Measurements from ENCODE around the gene ZBTB20.

The ZBTB20 gene

DNA sequence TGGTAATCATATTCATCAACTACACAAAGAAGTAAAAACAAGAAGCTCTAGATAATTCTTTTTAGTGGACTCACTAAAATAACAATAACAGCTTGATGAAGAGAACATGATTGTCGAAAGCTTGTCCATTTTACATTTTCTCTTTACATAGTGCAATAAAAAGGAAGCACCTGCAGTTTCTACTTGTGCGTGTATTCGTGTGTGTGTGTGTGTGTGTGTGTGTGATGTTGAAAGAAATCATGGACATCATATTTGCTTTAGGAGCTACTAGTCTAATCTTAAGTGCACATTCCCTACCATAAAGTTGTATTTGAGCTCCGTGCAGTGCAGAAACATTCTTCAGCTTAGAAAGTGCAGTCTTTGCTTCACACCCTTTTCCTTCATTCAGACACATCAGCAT, 288.8 kb downstream of the ZBTB20 start:
- DNase-seq (ENCODE audit: extremely low read depth, low read depth) = no peak
- H3K4me3 ChIP-seq (replicated peaks; ENCODE audit: low read depth, low read length) = no peak overlapping the region
- TF ChIP-seq, protein P1, sequence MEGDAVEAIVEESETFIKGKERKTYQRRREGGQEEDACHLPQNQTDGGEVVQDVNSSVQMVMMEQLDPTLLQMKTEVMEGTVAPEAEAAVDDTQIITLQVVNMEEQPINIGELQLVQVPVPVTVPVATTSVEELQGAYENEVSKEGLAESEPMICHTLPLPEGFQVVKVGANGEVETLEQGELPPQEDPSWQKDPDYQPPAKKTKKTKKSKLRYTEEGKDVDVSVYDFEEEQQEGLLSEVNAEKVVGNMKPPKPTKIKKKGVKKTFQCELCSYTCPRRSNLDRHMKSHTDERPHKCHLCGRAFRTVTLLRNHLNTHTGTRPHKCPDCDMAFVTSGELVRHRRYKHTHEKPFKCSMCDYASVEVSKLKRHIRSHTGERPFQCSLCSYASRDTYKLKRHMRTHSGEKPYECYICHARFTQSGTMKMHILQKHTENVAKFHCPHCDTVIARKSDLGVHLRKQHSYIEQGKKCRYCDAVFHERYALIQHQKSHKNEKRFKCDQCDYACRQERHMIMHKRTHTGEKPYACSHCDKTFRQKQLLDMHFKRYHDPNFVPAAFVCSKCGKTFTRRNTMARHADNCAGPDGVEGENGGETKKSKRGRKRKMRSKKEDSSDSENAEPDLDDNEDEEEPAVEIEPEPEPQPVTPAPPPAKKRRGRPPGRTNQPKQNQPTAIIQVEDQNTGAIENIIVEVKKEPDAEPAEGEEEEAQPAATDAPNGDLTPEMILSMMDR (IDR thresholded peaks at IDR 0.05; ENCODE audit: low read depth, low read length, missing control alignments) = no peak

DNA sequence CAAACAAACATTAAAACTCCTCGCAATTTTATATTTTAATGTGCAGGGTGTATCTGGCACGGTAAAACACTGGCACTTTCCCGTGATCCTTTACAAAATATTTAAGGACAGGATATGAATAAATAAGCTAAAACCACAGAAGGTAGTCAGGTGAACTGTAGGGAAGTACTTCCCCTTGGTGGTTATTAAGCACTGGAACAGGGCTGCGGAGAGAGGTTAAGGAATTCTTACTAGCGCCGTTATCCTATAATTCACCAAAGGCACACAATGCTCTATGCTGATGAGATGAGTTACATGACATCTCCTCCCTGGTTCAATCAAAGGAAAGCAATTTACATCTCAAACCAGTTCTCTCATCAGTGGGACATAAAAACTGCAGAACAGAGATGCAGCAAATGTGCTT, 289.8 kb downstream of the ZBTB20 start:
- no peak for DNase-seq (ENCODE audit: extremely low read depth, low read depth)

DNA sequence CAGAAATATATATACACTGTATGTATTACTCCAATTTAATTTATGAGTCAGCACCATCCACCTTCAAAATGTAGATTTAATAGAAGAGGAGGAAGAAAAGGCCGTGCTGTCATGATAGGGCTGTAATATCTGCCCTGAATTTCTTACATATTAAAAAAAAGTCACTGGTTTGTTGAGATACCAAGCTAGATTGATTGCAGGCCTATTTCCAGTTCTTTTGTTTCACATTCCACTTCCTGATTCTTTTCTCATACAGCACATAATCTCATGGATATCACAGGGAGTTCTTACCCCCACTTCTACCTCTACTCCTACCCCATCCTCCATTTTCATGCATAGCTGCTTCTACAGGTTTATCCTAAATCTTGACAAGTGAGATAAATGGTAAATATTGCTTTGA, 290.3 kb downstream of the ZBTB20 start:
- DNase-seq (ENCODE audit: extremely low read depth, low read depth) = no peak
- TF ChIP-seq, protein P1 (IDR thresholded peaks at IDR 0.05; ENCODE audit: low read depth, low read length, missing control alignments) = no peak
- H3K4me3 ChIP-seq (replicated peaks; ENCODE audit: low read depth, low read length) = no peak overlapping the region

More for the DNA sequence above, 289.8 kb downstream of the ZBTB20 start:
- no peak overlapping the region for H3K4me3 ChIP-seq (replicated peaks; ENCODE audit: low read depth, low read length)
- TF ChIP-seq, protein P1 (IDR thresholded peaks at IDR 0.05; ENCODE audit: low read depth, low read length, missing control alignments) = no peak

DNA sequence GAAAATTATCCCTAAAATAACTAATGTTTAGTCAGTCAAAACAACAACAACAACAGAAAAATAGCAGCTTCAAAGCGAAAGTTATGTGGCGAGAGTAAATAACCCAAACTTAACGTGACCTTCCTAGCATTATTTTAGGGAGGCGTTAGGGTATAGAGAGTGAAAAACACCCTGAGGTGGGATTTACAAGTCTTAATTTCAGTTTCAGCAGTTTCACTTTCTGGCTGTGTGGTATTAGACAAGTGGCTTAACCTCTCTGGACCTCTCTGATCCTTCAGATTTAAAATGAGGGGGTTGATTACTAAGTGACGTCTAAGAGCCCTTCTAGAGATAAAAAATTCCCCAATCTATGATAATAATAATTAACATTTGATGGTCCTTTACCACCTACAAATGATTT, 291.2 kb downstream of the ZBTB20 start:
- no peak for DNase-seq (ENCODE audit: extremely low read depth, low read depth)
- no peak overlapping the region for H3K4me3 ChIP-seq (replicated peaks; ENCODE audit: low read depth, low read length)
- TF ChIP-seq, protein P1 (IDR thresholded peaks at IDR 0.05; ENCODE audit: low read depth, low read length, missing control alignments) = no peak

DNA sequence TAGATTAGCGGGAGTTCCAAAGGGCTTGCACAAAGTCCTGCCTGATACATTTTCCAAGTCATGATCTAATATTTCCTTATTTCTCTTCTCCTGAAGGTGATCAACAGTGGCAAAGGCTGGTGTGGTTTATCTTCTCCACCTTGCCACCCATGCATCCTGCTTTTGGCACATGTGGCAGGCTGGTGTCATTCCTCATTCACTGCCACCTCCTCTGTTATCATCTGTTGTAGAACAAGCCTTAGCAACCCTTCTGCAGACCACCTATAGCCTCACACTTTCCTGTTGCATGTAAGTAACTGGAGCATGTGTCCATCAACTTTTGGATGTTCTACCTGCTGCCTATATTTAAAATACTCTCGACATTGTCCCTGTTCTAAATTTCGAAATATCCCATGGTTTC, 294.1 kb downstream of the ZBTB20 start:
- TF ChIP-seq, protein P1 (IDR thresholded peaks at IDR 0.05; ENCODE audit: low read depth, low read length, missing control alignments) = no peak
- no peak overlapping the region for H3K4me3 ChIP-seq (replicated peaks; ENCODE audit: low read depth, low read length)
- DNase-seq (ENCODE audit: extremely low read depth, low read depth) = no peak

DNA sequence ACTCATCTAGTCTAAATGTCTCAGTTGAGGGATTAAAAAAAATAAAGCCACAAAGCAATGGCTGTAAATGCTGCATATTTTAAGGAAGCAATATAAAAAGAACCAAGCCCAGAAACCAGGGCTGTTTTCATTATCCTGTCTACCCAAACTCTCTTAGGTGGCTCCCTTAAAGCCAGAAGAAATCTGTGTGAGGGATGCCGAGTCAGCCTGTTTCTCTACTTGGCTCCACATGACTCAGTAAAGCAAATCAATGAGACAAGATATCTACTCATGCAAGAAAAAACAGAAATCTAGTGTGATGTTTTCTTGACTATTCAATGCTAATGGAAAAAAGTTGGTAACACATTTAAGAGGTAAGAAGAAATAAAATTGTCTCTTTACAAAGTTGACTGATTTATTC, 296.2 kb downstream of the ZBTB20 start:
- DNase-seq (ENCODE audit: extremely low read depth, low read depth) = no peak
- TF ChIP-seq, protein P1 (IDR thresholded peaks at IDR 0.05; ENCODE audit: low read depth, low read length, missing control alignments) = no peak
- H3K4me3 ChIP-seq (replicated peaks; ENCODE audit: low read depth, low read length) = no peak overlapping the region

DNA sequence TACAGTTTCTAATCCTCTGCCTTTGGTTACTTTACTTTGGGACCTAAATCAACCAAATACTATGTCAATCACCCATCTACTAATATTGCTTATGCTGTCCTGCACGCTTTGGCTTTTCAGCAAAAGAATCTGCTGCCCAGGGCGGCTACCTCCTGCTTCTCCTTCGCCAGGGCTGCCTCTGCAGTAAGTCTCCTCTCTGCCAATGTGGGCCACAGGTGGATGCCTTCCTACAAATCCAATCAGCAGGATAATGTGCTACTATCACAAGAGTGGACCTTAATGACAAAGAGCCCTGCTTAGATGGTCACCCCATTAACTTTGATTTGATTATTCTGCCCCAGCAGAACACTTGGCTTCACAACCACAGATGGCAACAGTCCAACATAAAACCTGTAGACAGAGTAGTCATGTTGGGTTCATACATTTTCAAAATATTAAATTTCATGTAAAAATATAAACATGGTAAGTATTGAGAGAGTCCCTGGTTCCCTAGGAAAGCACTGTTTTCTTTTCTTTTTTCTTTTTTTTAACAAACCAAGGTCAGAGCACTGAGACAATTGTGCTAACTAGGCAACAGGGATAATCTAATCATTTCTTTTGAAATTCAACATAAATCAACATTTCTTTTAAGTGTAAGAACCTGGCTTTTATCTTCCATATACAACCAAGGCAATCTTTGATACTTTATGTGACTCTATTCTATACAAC, 298.3 kb downstream of the ZBTB20 start:
- no peak for DNase-seq (ENCODE audit: extremely low read depth, low read depth)
- TF ChIP-seq, protein P1 (IDR thresholded peaks at IDR 0.05; ENCODE audit: low read depth, low read length, missing control alignments) = no peak
- H3K4me3 ChIP-seq (replicated peaks; ENCODE audit: low read depth, low read length) = no peak overlapping the region

Measured in HFF-Myc (cell line).